HG02610 (cell line): Measurements from ENCODE around the gene FAM222A.

Experiments
- ATAC-seq: cut with Tn5 transposase; IDR thresholded peaks from one replicate; pipeline ENCODE4 v1.9.1; 2021; ENCODE audit warnings: mild to moderate bottlenecking, moderate library complexity; ENCODE audit not compliant: unreplicated experiment

The FAM222A gene

DNA sequence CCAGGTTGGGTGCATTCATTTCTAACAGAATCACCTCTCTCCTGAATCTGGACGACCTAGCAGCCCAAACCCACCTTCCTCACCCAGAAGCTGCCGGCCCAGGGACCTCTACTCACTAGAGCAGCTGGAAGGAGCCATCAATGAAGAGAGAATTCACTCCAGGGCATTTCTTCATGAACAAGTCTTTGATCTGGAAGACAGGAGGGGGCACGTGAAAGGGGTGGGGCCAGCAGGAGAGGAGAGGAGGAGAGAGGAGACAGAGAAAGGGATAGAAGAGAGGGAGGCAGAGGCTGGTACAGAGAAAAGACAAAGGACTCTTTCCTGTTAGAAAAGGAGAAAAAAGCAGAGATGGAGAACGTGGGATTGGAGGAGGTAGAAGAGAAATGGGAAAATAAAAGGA lies 79.8 kb downstream of the FAM222A start:
- no peak for ATAC-seq

DNA sequence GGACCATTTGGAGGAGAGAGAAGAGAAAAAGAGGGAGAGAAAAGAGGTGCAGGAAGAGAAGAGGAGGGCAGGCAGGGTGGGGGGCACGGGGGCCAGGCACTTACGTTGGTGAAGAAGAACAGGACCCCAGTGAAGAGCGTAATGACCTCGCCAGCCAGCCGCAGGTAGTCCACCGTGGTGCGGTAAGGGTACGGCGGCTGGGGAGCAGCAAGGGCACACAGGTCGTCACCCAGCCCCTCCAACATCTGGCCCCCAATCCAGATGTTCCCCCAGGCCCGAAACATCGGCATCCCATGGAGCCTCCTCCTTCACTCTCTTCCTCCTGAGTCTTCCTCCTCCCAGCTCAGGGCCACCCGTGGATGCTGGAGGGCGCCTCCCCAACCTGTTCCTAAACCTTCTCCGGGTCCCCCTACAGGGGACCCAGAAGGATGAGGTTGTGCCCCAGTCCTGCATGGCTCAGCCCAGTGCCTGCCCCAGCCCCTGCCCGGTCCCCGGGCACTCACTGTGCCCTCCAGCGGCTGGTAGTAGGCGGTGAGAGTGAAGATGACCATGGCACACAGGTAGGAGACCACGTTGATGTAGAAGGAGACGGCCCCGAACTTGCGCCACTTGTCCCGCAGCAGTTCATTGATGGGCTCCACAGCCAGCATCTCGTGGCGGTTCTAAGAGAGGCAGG lies 80.3 kb downstream of the FAM222A start:
- no peak for ATAC-seq

DNA sequence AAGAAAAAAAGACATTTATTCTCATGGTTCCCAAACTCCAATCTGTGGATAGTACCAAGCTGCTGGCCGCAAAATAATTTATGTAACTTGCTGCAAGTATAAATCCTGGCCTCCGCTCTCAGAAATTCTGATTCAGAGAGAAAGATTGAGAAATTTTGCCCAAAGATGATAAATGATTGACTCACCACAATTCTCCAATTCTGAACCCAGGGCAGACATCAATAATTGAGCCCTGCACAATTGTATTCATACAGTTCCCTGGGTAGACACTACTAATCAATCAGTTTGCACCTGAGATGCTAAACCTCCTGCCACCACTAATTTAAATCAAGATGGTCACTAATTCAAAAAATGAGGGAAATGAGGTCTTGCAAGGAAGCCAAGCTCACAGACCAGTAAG lies 81.4 kb downstream of the FAM222A start:
- no peak for ATAC-seq

DNA sequence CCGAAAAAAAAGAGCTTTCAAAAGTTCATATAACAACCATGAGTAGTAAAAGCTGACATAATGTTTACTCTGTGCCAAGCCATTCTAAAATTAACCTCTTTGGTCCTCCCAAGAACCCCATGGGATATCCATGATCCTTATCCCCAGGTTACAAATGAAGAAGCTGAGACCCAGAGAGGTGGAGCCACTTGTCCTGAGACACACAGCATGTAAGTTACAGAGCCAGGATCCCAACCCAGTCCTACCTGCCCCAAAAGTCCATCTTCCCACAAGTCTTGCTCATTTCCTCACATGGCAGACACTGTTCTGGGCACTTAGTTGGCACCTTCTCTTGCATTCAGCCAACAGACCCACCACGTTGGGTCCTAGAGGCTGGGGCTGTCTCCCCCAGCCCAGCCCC lies 82.4 kb downstream of the FAM222A start:
- no peak for ATAC-seq

DNA sequence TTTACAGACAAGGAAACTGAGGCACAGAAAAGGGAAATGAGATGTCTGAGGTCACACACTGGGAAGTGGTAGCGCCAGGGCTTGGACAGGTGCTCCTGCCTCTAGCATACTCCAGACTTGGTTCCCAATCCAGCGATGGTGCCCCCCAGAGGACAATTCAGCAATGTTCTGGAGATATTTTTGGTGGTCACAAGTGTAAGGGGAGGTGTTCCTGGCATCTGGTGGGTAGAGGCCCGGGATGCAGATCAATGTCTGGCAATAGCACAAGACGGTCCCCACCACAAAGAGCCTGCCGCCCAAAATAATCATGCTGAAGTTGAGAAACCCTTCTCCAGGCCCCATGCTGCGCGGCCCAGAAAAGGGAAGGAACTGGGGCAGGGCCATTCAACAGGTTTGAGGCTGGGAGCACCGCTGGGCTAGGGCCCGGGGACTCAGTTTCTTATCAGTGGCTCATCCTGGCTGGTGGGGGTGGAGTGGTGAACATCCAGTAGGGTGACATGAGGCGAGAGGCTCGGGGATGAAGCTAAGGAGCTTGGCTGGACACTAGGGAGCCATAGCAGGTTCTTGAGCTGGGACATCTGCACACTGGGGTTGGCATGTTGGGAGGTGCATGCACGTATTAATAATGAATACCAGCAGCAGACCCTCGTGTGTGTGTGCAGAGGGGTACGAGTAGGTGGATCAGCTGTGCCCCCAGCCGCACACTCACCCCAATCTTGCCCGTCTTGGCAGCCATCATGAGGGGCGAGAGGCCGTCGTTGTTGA lies 84.5 kb downstream of the FAM222A start:
- ATAC-seq, result no peak

DNA sequence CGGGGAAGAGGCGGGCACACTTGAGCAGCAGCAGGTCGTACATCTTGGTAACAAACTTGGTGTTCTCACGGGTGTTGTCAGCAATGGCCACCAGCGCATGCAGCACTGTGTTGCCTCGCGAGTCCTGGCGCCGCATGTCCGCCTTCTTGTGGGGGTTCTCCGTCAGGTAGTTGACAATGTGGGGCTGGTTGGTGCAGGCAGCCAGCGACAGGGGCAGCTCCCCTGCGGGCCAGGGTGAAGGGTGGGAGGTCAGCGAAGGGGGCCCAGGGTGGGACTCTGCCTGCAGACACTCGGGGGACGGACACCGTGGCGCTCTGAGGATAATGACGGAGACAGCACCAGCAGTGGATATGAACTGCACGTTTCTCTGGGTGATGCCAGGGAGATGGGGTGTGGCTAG lies 85.1 kb downstream of the FAM222A start:
- no peak for ATAC-seq

DNA sequence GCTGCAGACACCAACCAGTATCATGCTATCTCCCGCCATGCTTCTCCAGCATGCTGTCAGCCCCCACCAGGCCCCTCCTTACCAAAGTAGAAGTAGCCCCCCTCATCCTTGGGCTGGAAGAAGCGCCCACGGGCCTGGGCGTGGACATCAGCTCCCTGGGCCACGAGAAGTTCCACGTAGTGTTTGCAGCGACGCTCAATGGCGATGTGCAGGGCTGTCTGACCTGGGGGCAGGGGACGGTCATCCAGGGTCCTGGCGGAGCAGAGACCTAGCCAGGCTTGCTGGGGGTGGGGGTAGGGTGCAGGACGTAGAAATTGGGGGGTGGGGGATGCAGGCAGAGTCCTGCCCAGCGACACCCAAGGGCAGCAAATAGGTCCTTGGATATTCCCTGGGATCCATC lies 86.9 kb downstream of the FAM222A start:
- ATAC-seq, result no peak

DNA sequence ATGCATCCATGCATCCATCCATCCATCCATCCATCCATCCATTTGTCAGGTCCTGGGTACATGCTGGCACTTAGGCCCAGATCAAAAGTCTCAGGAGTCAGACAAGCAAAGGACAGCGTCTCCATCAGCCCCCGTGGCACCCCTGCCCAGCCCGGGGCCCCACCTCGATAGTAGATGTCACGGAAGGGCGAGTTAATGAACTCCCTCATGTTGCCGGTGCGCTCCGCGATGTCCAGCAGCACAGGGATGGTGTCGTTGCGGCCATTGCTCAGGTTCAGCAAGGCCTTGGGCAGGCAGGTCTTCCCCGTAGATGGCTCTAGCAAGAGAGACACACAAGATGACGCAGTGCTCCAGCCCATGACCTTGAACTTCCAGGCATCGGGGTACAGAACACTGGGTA lies 89.2 kb downstream of the FAM222A start:
- no peak for ATAC-seq

DNA sequence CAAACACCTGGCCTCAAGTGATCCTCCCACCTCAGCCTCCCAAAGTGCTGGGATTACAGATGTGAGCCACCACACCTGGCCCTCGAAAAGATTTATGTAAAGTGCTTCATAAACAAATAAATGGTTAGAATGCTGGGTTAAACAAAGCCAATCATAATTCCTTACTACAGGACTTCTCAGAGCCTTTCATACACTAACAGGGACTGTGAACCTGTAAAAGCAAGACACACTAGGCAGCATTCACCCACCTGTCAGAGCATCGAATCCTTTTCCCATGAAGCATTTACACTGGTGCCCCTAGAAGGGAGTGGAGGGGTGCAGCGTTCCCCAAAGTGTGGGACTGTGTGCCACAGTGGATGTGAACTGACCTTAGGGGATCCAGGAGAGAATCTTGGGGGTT lies 90.1 kb downstream of the FAM222A start:
- ATAC-seq, result no peak

DNA sequence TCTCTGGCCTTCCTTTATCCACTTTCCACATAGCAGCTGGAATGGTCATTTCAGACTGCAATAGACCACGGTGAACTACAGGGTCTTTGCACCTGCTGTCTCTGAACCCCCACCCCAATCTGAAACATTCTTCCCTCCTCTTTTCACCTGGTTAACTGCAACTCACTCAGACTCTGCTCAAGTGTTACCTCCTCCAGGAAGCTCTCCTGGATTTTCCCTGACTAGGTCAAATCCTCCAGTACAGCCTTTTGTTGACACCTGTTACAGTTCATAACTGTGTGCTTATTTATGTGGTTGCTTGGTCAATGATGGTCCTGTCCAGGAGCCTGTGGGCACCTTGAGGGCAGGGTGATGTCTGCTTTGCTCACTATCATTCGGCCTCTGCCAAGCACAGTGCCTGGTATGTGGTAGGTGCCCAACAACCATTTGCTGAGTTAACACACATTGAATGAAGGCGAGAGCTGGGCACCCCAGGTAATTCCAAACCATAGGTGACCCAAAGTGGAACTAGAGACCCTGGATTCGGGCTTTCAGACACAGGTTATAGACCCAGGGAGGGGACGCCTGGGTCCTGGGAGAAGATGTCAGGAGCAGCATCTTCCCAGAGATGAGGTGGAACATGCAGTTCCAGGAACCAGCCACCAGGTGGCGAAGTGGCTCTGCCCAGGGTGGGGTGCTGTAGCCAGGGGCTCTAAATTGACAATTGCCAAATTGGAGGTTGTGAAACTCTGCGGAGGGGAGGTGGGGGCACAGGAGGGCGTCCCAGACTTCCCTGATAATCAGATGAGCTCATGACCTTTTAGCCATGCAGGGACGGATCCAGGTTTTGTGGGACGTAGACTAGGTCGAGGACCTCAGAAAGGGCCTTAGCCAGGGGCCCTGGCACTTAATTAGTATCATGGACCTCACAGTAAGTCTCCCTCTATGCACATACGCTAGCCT lies 91.5 kb downstream of the FAM222A start:
- ATAC-seq, result no peak

DNA sequence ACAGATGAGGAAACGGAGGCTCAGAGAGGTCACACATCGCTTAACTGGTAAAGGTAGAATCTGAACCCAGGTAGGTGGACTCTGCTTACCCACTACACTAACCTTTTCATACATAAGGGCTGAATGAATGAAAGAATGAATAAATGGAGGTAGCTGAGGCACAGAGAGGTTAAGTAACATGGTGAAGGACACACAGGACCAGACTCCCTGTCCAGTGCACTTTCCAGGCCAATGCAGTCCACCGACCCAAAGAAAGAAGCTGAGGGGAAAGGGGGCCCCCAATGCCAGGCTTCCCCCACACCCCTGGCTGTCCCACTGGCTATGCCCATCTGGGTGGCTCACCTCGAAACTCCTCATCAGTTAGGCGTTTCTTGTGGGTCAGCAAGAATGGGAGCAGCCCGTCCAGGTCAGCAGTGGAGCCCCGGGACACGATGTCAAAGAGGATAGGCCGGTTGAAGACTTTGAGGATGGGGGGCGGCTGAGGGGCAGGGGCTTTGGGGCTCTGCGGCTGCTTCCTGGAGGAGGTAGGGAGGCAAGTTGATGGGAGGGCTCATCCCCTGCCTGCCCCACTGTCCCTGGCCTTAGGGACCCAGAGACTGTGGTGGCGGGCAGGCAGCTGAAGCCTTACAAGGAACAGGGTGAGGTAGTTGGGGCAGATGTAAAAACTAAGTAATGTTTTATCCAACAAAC lies 94.5 kb downstream of the FAM222A start:
- ATAC-seq, result no peak

DNA sequence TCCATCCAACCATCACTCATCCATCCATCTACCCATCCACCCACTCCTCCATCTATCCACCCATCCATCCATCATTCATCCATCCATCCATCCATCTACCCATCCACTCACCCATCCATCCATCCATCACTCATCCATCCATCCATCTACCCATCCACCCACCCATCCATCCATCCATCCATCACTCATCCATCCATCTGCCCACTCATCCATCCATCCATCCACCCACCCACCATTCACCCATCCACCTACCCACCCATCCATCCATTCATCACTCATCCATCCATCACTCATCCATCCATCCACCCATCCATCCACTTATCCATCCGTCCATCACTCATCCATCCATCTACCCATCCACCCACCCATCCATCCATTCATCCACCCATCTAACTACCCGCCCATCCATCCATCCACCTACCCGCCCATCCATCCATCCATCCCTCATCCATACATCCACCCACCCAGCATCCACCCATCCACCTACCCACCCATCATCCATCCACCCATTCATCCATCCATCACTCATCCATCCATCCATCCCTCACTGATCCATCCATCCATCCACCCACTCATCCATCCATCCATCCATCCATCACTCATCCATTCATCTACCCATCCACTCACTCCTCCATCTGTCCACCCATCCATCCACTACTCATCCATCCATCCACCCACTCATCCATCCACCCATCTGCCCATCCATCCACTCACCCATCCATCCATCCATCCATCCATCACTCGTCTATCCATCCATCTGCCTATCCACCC lies 95.4 kb downstream of the FAM222A start:
- ATAC-seq, result no peak

DNA sequence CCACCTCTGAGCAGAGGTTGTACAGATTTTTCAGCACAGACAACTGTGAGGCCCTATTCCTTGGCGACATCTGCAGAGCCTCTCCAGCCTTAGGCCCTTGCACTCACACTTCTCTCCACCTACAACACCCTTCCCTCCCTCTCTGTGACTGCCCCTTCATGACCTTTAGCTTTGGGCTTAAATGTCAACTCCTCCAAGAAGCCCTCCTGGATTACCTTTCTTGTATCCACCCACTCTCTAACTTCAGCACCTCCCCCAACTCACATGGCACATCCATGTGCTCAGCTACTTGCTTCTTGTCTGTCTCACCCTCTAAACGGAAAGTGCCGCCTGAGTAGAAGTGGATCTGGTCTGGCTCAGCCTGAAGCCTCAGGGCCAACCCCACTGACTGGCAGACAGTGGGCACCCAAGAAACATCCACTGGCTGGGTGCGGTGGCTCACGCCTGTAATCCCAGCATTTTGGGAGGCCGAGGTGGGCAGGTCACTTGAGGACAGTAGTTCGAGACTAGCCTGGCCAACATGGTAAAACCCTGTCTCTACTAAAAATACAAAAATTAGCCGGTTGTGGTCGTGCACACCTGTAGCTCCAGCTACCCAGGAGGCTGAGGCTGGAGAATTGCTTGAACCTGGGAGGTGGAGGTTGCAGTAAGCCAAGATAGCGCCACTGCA lies 97.5 kb downstream of the FAM222A start:
- ATAC-seq, result no peak

DNA sequence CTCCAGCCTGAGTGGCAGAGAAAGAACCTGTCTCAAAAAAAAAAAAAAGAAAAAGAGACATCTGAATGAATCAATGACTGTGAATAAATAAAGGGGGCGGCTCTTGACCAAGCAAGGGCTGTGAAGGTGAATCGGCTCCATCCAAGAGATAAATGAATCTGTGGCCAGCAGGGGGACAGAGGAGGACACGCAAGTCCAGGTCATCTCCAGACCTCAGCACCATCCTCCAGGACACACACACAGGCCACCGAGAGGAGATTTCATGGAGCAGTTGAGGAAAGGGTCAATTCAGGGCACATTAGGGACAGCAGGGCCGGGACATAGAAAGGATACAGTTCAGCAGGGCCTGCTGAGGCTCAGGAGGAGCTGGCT lies 98.0 kb downstream of the FAM222A start:
- ATAC-seq, result no peak

DNA sequence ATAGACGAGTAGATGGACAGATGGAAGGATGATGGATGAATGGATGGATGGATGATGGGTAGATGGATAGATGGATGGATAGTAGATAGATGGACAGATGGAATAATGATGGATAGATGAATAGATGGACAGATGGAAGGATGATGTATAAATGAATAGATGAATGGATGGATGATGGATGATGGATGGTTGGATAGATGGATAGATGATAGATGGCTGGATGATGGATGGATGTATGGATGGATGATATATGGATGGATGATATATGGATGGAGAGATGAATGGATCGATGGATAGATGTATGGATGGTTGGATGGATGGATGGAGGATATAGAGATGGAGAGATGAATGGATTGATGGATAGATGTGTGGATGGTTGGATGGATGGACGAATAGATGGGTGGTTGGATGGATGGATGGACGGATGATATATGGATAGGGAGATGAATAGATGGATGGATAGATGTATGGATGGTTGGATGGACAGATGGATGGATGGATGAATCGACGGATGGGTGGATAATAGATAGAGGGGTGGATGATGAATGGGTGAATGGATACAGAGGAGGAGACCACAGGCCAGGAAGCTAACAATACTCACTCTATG lies 100.3 kb downstream of the FAM222A start:
- no peak for ATAC-seq

DNA sequence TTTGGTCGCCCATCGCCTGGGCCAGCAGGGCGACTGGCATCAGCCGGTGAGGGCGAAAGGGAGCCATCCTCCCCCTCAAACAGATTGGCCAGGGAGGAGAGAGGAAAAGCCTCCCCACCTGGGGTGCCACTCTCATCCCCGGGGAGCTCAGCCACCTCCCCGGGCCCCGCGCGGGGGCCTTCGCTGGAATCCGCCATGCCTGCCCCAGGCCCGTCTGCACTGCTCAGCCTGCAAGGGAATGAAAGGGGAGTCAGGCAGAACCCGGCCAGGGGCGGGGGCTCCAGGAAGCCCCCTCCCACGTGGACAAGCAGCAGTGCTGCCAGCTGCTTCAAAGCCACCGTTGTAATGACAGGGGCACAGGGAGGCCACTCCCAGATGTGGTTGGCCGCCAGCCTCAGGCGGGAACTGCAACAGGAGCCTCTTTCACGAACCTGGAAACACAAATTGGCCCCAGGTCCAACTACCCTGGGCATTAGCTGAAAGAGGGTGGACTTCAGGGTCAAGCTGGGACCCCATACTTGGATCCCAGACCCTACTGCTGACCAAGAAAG lies 101.0 kb downstream of the FAM222A start:
- no peak for ATAC-seq

DNA sequence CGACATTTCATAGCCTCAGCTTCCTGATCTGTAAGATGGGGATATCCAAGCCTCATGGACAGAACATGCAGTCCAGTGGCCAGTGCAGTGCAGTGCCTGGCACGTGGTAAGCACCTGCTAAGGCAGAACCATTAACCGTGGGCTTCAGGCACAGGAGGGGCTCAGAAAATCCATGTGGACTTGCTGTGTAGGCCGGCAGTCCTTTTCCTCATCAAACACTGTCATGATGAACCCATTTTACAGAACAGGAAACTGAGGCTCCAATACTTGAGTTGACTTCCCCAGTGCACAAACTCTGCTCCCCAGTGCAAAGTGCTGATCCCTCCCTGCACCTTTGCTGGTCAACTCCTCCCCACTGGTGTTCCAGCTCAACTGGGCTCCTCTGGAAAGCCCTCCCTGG lies 101.6 kb downstream of the FAM222A start:
- ATAC-seq, result no peak

DNA sequence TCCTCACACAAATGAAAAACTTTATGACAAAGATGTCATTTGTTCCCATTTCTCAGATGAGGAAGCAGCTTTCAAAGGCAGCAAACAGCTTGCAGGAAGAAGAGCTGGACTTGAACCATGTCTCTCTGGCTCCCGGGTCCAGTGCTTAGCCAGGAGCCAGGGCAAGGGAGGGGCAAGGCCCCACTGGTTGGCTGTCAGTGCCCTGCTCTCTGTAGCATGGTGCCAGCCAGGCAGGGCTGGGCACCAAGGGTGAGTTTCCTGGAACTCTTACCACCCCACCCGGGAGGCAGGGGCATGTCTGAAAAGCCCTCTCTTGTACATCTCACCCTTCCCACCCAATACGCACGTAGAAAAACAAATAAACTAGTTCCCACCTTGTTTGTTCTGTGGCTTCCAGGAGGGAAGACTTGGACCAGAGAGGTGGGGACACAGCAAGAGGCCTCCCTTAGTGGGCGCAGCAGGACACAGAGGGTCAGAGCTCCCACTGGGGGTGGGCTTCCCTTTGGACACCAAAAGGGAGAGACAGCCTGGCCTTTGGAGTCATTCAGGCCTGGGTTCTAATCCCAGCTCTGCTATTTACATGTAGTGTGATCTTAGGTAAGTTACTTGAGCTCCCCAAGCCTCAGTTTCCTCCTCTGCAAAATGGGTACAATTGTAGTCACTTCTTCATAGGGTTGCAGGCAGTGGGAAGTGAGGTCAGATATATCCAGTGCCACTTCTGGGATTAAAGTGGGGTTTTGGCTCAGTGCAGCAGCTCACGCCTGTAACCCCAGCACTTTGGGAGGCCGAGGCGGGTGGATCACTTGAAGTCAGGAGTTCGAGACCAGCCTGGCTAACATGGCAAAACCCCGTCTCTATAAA lies 102.4 kb downstream of the FAM222A start:
- no peak for ATAC-seq
